Bladder microvascular endothelial cell (primary cell): Measurements from ENCODE around the gene ORC6. TPM values are rescaled to one million over a fixed set of nuclear protein-coding genes. Genes with fewer than 3 reads are reported as not detected.

Experiments
- total RNA-seq: library from RNA; depleted of rRNA; stranded (reverse); fragments of >200 nt; gene quantifications from 2 replicates; pipeline ENCODE4 v1.2.3, GENCODE V29; 2014

Gene ORC6, protein sequence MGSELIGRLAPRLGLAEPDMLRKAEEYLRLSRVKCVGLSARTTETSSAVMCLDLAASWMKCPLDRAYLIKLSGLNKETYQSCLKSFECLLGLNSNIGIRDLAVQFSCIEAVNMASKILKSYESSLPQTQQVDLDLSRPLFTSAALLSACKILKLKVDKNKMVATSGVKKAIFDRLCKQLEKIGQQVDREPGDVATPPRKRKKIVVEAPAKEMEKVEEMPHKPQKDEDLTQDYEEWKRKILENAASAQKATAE
- 9.2 and 11.8 TPM in 2 replicates for total RNA-seq

DNA sequence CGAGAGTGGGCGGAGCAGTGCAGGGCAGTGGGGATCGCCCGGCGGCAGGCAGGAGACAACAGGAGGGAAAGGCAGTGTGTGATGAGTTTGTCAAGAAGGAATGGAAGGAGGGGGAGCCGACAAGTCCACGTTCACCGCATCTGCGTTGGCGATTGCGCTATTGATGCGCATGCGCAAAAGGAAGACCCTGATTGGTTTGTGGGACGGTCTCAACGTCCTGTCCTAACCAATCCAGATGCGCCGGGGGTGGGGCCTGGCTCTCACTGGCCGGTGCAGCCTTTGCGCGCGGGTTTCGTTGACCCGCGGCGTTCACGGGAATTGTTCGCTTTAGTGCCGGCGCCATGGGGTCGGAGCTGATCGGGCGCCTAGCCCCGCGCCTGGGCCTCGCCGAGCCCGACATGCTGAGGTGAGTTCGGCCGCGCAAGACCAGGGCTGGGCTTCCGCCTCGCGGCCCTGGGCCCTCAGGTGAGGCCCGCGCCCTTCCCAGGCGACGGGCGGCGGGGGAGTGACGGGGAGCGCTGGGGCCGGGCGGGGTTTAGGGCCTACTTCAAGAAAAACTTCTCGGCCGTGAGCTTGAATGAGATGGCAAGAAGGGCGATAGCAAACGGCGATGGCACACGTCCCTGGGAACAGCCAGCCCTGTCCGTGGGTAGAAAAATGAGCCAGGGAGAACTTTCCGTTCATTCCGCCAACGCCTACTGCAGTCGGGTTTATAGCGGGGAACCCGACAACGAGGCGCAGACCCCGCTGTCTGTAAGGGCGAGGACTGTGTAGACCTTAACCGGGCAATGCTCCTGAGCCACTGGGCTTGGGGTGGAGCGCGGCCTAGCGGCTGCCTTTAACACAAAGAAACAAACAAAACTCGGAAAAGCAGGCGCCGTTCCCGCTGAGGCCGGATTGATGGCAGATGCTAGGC is at the start of gene ORC6:
Gene ORC6 (plus strand): TSS at position 295 of the 916 bp plus-strand sequence. CDS start 47 bp downstream, at position 342.

DNA sequence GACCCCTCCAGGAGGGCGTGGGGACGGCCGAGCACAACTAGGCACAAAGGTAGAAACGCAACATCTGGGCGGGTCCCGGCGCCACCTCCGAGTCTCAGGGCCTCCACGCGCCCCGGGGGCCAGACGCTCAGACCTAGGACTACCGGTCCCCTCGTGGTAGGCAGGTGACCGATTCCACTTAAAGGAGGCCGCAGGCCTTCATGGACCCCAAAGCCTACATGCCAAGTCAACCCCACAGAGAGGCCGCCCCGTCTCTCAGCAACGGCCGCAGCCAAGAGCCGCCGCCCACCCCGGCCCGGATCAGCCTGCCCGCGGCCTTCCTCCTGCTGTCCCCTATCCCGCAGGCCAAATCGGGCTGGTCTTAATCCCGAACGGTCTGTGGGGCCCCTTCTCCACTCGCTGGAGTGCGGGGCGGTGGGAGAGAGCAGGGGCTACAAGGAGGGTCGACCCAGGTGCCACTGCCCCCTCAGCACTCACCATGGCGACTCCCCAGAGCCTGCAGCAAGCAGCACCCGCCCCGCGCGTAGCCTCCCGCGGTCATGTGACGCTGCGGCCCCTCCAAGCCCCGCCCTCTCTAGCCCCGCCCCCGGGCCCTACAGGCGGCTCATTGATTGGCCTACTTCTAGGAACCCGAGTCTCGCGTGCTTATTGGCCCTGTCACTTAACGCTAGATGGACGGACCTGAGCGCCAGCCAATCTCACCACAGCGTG is 650 bp upstream of the ORC6 start, which contains the start of gene VPS35:
Gene VPS35 (minus strand): TSS at position 525 of the 711 bp plus-strand sequence. CDS start 45 bp downstream, at position 480.

Other genes starting within 250 kb of the ORC6 start
- 17.8 and 21.9 TPM in 2 replicates for gene SHCBP1, start 68.3 kb upstream of the ORC6 start, total RNA-seq
- 53.1 and 104 TPM in 2 replicates for gene VPS35, start 481 bp upstream of the ORC6 start, total RNA-seq
- under 0.01 and 0.50 TPM in 2 replicates for gene MYLK3, start 58.7 kb downstream of the ORC6 start, total RNA-seq
- 4.5 and 12.3 TPM in 2 replicates for gene C16orf87, start 141.5 kb downstream of the ORC6 start, total RNA-seq
- gene GPT2, start 194.7 kb downstream of the ORC6 start, total RNA-seq, result 3.7 and 11.3 TPM in 2 replicates